NCI-H69 (cell line): ENCODE results near the gene CCDC47.
"Not testable (repeated sequence)": the region's sequence is repeated elsewhere in the genome, so short reads cannot be mapped to it uniquely, and the experiment has no call there.

Source experiments
- DNase-seq: peaks from one replicate; lab custom pipeline; 2025; lab: John Stamatoyannopoulos, UW

Gene CCDC47, protein sequence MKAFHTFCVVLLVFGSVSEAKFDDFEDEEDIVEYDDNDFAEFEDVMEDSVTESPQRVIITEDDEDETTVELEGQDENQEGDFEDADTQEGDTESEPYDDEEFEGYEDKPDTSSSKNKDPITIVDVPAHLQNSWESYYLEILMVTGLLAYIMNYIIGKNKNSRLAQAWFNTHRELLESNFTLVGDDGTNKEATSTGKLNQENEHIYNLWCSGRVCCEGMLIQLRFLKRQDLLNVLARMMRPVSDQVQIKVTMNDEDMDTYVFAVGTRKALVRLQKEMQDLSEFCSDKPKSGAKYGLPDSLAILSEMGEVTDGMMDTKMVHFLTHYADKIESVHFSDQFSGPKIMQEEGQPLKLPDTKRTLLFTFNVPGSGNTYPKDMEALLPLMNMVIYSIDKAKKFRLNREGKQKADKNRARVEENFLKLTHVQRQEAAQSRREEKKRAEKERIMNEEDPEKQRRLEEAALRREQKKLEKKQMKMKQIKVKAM

DNA sequence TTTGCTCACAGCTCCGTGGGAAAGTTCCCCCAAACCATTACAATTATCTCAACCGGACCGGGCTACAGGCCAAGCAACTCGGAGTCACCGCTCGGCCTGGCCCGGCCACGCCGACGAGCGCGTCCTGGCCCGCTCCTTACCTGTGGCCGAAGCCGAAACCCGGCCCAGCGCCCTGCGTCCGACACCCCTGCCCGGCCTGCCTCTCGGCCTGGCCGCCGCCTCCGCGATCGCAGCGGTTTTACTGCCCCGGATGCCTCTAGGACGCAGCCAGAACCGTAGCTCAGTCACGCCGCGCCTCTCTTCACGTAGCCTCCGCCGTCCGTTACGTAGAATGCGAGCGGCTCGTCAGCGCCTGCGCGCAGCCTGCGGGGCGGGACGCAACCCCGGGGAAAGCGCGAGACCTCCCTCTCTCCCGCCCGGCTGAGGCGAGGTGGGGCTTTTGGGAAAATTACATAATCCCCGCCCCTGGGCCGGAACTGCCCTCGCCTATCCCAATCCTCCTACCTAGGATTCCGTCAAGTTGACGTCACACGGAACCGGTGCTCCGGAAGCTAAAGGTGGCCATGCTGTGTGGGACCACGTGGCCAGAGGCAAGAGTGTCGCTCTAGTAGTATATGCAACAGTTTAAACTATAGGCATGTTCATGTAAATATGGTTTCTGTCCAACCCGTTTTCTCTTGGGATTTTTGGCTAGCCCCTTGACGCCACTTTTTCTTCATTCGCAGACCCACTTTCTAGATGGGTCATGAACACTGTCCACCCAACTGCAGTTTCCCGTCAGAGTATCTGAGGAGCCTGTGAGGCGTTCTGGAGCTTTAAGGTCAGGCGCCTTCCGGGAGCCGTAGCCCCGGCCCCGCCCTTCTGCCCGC is at the start of gene CCDC47:
CCDC47 (minus strand) TSS at position 326 of the 869 bp plus-strand sequence. CDS start 7,422 bp downstream, outside the sequence.
- DNase-seq = peak; percentile 100

- DNase-seq = no peak
Observed at GRCh38 chr17:63822537-63822936, 49.1 kb upstream of the CCDC47 start.

DNA sequence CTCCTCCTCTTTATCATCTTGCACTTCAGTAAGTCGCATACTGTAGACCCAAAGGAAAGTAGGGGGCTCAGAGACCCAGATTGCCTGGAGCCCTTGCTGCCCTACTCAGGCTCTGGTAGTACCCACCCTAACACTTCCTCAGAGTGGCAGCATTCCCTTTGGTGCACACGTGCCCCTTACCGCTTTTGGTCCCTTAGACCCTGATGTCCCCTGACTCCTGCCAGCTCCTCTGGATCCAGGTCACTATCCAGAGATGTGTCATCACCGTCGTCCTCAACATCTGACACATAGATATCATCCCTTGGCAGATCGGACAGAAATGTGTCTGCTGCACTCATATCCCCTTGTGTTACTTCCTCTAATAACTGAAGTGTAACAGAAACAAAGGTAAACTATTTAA is 48.4 kb upstream of the CCDC47 start:
- no peak for DNase-seq

DNA sequence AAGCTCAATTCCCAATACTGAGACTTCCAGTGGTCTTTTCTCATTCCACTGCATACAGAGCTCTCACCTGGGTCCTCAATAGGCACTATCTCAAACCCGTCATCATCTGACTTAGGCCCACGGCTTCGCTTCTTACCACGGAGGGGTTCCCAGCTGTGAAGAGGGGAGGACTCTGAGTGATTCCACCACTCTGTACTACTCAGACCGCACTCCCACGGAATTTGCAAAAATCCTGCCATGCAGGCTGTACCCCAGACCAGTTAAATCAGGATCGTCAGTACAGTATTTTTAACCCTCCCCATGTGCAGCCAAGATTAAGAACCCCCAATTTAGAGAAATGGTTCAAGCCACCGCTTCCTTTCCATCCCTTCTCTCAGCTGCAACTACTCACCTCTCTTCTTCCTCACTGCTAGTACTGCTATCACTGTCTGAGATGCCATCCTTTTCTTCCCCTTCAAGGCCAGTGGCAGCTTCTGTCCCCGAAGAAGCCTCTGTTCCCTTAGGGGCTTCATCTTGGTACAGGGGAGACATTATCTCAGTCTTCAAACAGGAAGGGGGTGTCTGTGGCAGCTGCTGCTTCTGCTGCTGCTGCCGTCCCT is 47.7 kb upstream of the CCDC47 start:
- DNase-seq = no peak

DNA sequence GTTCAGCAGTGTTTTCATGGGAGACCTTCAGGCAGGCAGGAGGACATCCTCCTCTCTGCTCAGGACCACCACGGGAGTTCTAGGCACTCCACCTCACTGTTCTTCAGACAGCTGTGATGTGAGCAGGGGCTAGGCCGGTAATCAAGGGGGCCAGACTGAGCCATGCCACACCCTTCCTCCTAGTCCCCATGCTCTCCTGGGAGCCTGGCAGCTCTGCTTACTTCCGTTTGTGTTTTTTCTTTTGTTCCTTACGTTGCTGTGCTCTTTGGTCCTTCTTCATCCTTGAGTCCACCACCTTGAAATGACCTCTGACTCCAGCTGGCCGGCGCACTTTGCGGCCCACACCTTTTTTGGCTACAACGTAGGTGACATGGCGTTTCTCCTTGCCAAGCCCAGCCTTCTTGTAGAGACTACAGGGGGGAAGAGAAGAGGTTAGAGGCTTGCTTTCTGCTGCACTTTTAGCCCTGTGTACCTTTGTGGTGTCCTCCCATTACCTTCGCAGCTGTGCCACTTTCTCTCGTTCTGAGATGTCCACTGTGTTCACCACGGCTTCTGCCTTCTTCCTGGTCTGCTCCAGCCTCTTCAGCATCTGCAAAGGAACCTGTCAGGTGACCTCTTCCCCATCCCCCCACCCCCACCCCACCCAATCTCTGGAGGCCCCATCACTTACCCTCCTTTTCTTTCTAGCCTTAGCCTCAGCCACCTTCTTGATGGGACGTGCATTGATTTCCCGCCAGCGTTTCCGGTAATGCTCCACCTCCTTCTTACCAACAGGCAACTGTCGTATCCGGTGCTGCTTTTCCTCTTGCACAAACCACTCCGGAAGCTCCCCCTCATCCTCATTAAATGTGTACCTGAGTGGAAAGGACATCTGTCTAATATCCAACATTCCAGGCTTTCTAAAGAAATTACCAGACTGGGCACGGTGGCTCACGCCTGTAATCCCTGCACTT is 46.5 kb upstream of the CCDC47 start:
- DNase-seq = no peak

DNA sequence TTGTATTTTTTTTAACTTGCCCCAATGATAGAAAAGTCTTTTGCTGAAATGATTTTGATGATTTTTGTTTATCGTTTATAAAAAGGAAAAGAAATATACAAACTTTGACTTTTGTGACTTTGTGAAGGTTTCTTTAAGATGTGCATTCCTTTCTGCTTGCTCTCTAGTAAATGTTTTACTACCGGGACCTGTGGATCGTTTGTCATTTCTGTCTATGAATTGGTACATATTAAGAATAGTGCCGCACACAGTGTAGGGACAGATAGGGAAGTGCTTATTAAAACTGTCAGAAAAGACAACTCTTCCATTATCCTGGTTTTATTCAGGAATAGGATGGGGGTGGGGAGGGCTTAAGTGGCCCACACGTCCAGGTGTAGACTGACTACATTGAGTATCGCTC is 45.7 kb upstream of the CCDC47 start:
- no peak for DNase-seq

DNA sequence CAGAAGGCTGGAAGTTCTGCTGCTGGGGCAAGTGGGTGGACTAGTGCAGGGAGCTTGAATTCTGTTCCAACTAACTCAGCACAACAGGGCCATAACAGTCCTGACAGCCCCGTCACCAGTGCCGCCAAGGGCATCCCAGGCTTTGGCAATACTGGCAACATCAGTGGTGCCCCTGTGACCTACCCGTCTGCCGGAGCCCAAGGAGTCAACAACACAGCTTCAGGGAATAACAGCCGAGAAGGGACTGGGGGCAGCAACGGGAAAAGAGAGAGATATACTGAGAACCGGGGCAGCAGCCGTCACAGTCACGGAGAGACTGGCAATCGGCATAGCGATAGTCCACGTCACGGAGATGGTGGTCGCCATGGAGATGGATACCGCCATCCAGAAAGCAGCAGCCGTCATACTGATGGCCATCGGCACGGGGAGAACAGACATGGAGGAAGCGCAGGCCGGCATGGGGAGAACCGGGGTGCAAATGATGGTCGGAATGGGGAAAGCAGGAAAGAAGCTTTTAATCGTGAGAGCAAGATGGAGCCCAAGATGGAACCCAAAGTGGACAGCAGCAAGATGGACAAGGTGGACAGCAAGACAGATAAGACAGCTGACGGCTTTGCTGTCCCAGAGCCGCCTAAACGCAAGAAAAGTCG is 44.5 kb upstream of the CCDC47 start:
- no peak for DNase-seq

DNA sequence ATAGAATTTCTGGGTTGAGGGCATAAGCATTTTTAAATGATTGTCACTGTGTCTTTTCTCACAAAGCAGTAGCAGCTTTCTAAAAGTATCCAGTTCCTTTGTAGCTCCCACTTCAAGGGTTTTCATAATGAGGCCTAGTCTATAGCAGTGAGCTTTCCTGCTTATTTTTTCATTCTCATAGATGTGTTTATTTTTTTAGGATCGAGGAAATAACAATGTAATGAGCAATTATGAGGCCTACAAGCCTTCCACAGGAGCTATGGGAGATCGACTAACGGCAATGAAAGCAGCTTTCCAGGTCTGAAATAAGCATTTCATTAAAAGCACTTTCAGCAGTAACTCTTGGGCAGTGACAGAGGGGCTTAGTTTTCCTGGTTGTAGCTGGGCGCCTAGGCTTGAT is 43.3 kb upstream of the CCDC47 start:
- no peak for DNase-seq

- DNase-seq = no peak
Observed at GRCh38 chr17:63816123-63816522, 42.7 kb upstream of the CCDC47 start.

DNA sequence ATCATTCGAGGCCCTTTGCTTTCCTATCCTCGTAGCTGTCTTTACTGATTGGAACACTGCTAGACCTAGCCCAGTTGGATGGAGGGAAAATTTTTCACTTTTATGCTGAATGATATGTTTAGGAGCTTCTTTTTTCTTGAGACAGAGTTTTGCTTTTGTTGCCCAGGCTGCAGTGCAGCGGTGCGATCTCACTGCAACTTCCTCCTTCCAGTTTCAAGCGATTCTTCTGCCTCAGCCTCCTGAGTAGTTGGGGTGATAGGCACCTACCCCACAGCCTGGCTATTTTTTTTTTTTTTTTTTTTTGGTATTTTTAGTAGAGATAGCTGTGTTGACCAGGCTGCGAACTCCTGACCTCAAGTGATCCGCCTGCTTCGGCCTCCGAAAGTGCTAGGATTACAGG is 36.6 kb upstream of the CCDC47 start:
- DNase-seq = no peak

DNA sequence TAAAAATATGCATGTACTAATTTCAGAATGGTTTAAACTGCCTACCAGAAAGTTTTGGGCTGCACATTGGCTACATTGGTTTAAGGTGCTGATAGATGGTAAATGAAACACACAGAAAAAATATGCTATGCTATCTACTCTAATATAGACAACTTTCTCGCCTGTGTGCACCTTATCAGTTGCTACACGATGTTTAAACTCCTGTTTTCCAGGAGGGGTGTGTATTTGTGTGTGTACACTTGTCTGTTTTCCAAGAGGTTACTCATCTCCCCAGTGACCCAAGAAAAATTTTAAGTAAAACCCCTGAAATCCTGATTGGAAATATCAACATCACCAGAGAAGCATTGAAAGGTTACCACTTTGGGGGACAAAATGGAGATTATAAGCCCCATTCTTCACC is 32.2 kb upstream of the CCDC47 start:
- no peak for DNase-seq

DNA sequence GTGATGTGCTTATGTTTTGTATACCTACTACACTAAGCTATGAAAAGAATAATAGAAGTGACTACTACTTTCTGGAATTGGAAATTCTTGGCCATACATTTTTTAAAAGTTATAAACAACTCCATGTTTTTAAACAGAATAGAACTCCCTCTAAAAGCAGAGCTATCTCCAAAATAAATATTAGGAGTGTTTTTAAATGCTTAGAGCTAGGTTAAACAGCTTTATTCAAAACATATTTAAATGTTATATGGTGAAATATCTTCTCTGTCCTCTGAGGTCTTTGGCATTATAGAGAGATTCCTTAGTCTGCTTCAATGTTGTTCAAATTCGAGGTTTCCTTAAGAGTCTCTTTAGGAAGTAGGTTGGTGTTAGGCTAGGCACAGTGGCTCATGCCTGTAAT is 30.9 kb upstream of the CCDC47 start:
- DNase-seq = no peak

DNA sequence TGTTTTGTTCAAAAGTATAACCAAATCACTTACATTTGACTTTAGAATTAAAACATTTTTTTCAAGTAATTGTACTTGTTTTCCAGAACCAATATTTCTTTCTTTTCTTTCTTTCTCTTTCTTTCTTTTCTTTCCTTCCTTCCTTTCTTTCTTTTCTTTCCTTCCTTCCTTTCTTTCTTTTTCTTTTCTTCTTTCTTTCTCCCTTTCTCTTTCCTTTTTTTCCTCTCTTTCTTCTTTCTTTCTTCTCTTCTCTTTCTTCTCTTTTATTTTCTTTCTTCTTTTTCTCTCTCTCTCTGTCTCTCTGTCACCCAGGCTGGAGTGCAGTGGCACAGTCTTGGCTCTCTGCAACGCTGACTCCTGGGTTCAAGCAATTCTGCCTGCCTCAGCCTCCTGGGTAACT is 27.4 kb upstream of the CCDC47 start:
- DNase-seq = no peak

DNA sequence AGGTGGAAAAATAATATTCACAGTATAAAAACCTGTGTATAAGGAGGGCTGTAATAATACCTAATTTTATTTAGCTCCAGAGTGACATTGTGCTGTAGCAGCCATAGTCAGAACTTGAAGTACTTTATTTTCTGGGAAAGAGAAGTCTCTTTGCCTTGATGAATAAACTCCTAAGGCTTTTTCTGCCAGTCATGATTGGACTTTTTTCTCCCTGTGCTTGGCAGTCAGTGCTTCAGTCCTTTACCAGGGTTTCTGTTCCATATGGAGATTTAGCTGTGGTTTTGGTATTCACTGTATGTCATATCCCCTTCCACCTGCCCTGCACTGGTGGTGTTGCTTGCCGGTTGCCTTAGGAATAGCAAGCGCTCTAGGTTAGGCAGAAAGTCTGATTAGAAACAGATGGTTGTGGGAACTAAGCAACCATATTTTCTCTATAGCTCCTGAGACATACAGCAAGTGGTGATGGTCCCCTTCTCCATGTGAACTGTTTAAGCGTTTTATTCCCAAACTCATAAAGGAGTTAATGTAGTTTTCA is 25.2 kb upstream of the CCDC47 start:
- DNase-seq = no peak

- DNase-seq = not testable (repeated sequence)
Observed at GRCh38 chr17:63796375-63796774, 23.0 kb upstream of the CCDC47 start.

- DNase-seq = no peak
Observed at GRCh38 chr17:63792055-63792729, 18.8 kb upstream of the CCDC47 start.

DNA sequence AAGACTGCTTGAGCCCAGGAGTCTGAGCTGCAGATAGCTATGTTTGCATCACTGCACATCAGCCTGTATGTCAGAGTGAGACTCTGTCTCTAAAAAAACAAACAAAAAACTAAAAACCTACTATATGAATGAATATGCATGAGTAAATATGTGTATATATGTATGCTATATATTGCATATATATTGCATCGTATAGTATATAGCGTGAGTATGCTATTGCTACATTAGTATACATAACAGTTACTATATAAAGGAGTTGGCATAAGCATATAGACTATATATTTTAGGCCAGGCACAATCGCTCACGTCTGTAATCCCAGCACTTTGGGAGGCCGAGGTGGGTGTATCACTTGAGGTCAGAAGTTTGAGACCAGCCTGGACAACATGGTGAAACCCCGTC is 16.7 kb upstream of the CCDC47 start:
- no peak for DNase-seq

- no peak for DNase-seq
Observed at GRCh38 chr17:63786971-63787711, 13.7 kb upstream of the CCDC47 start.

GRCh38 chr17:63786117-63786516 is 12.7 kb upstream of the CCDC47 start:
- no peak for DNase-seq
